Motor neuron (in vitro differentiated cells): Measurements from ENCODE around the gene TMEM91. TPM values are rescaled to one million over a fixed set of nuclear protein-coding genes. Genes with fewer than 3 reads are reported as not detected.
A peak's percentile ranks its signal among the peaks of the same experiment; 100 is the strongest.

ENCODE experiments used
- ATAC-seq, 8 experiments: fragments of 200-7000 bp; cut with Tn5 transposase; replicated peaks in 6 of 8; 2 replicates each; pipeline ENCODE4 v1.8.0; 2021; ENCODE audit warnings: mild to moderate bottlenecking in 8 of 8, moderate library complexity in 8 of 8
- H3K27ac ChIP-seq, 2 donors: fragments of 250-450 bp; sonication (Bioruptor Pico); 2 replicates each; pipeline ENCODE4 v1.9.0; 2021; ENCODE audit warnings: antibody characterized with exemption in 2 of 2, mild to moderate bottlenecking in 2 of 2, moderate library complexity in 1 of 2
- H3K4me1 ChIP-seq, 2 donors: fragments of 250-450 bp; sonication (Bioruptor Pico); replicated peaks in 1 of 2; 2 replicates each; pipeline ENCODE4 v1.6.1; 2021; ENCODE audit warnings: antibody characterized with exemption in 2 of 2, mild to moderate bottlenecking in 2 of 2, moderate library complexity in 1 of 2
- H3K4me3 ChIP-seq, 5 donors: fragments of 250-450 bp; sonication (Bioruptor Pico); 2 replicates each; pipeline ENCODE4 v1.9.0; 2021; ENCODE audit warnings: antibody characterized with exemption in 5 of 5, mild to moderate bottlenecking in 5 of 5, moderate library complexity in 4 of 5
- whole genome bisulfite sequencing, 10 experiments: fragments of 450-650 bp; shearing (Covaris generic); methylation state at CpG; one replicate each; pipeline ENCODE4 v1.0.0; 2022; 5-methylcytosine and 5-hydroxymethylcytosine counted together
- in situ Hi-C, 9 experiments: fragments of 400-800 bp; cut with MboI; loops; one replicate each; pipeline ENCODE4 v1.15.0; 2021; ENCODE audit warnings: low sequenced_read_pairs in 9 of 9, low pct_unique_long_range_greater_than_20kb in 2 of 9; ENCODE audit not compliant: unreplicated experiment in 9 of 9
- total RNA-seq, 8 experiments: library from RNA; unstranded; fragments of 300-600 nt; gene quantifications; 2 replicates each; pipeline versions ENCODE4 v1.2.3 to v1.2.4, GENCODE V29; 2022

The TMEM91 gene
- total RNA-seq, 8 experiments from 2014 or later: 4.8 to 17.6 (median 6.4) TPM

DNA sequence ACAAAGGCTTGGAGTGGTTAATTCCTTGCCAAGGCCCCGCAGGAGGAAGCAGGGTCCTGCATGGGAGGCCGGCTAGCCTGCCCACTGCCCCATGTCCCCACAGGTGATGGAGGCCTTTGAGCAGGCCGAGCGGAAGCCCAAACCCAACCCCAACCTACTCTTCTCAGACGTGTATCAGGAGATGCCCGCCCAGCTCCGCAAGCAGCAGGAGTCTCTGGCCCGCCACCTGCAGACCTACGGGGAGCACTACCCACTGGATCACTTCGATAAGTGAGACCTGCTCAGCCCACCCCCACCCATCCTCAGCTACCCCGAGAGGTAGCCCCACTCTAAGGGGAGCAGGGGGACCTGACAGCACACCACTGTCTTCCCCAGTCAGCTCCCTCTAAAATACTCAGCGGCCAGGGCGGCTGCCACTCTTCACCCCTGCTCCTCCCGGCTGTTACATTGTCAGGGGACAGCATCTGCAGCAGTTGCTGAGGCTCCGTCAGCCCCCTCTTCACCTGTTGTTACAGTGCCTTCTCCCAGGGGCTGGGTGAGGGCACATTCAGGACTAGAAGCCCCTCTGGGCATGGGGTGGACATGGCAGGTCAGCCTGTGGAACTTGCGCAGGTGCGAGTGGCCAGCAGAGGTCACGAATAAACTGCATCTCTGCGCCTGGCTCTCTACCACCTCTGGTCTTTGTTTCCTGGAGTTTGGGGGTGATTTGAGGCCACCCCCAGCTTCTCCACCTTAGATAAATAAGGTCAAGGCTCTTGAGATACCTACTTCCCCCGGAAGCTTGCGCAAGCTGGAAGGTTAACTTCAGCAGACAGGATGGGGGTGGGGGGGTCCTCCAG is 48.2 kb downstream of the TMEM91 start:
- in situ Hi-C loops: loop anchor here in 1 of 9 experiments (25.0 kb wide), 1 partner anchor 138 kb away; no protein-coding TSS in a partner anchor
- no peak for ATAC-seq
- no peak overlapping the region for H3K27ac ChIP-seq
- H3K4me3 ChIP-seq: no peak overlapping the region
- 90 to 100% (median 95%) methylated on average over 1 to 5 of the region's 21 CpGs; no CpG with 5 or more reads in 4 of the 10 experiments for WGBS, 10 experiments
- peaks cover 19 to 23% of the 10 kb centered on the region in 2 donors for H3K4me1 ChIP-seq

GRCh38 chr19:41425174-41426115 is 49.1 kb downstream of the TMEM91 start:
- ATAC-seq: no peak
- 100% methylated on average over 1 to 4 of the region's 28 CpGs; no CpG with 5 or more reads in 7 of the 10 experiments for WGBS, 10 experiments
- in situ Hi-C loops: loop anchor here in 1 of 9 experiments (25.0 kb wide), 1 partner anchor 137 kb away; no protein-coding TSS in a partner anchor

DNA sequence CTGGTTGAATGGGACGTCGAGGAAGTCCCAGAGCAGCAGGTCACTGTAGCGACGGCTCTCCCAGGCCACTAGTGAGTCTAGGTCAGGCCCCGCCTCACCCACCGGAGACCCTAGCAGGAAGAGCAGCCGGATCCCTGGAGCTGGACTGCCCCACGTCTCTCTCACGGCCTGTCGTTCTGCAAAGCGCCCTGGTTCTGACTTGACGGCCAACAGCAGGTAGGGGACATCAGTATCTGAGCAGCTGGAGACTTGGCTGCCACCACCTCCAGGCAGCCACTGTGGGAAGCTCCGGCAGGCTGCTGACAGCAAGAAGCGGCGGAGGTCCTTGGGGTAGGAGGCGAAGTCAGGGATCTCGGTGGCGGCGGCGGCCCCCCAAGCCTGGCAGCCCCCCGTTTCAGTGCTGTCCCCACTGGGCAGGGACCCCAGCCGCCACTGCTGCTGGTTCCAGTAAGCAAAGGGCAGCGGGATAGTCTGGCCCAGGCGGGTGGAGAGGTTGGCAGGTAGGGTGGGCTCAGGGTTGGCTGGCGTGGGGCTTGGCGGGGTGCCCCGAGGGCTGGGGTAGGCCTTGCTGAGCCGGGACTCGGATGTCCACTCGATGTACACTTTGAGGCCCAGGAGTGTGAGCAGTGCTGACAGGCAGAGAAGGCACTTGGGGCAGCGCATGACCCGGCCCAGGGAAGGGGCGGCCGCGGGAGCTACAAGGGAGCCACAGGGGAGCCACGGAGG is 49.9 kb downstream of the TMEM91 start:
- Histone ChIP-seq H3K27ac (peak overlapping the region in 1 of 2 donors; percentile 85), H3K4me3 (peak overlapping the region in 1 of 5 donors; percentile 40), H3K4me1 (peaks cover 19 to 23% of the 10 kb centered on the region in 2 donors)
- ATAC-seq: no peak
- in situ Hi-C loops: loop anchor here in 1 of 9 experiments (25.0 kb wide), 1 partner anchor 136 kb away; no protein-coding TSS in a partner anchor
- 81 to 100% (median 95%) methylated on average over 2 to 5 of the region's 36 CpGs; no CpG with 5 or more reads in 6 of the 10 experiments for WGBS, 10 experiments

More at GRCh38 chr19:41425174-41426115, 49.1 kb downstream of the TMEM91 start:
- Histone ChIP-seq H3K4me1 (peaks cover 19 to 23% of the 10 kb centered on the region in 2 donors), H3K27ac (no peak overlapping the region), H3K4me3 (no peak overlapping the region)

GRCh38 chr19:41426952-41427646 is 50.8 kb downstream of the TMEM91 start, which contains the start of gene B3GNT8:
Gene B3GNT8 (minus strand): TSS chr19:41427374. CDS start chr19:41426778, 596 bp downstream.
- Histone ChIP-seq H3K4me1 (peaks cover 19 to 23% of the 10 kb centered on the region in 2 donors), H3K4me3 (peak within 1 kb of the TSS in 4 of 5 donors; percentile 18 to 40 (median 24)), H3K27ac (peak within 1 kb of the TSS; percentile 66 to 85)
- peak; percentile 86 to 95 (median 94) for ATAC-seq
- in situ Hi-C loops: loop anchor here in 1 of 9 experiments (25.0 kb wide), 1 partner anchor 135 kb away; no protein-coding TSS in a partner anchor
- WGBS, 10 experiments: 0 to 34% (median 26%) methylated on average over 1 to 3 of the region's 19 CpGs; no CpG with 5 or more reads in 7 of the 10 experiments

DNA sequence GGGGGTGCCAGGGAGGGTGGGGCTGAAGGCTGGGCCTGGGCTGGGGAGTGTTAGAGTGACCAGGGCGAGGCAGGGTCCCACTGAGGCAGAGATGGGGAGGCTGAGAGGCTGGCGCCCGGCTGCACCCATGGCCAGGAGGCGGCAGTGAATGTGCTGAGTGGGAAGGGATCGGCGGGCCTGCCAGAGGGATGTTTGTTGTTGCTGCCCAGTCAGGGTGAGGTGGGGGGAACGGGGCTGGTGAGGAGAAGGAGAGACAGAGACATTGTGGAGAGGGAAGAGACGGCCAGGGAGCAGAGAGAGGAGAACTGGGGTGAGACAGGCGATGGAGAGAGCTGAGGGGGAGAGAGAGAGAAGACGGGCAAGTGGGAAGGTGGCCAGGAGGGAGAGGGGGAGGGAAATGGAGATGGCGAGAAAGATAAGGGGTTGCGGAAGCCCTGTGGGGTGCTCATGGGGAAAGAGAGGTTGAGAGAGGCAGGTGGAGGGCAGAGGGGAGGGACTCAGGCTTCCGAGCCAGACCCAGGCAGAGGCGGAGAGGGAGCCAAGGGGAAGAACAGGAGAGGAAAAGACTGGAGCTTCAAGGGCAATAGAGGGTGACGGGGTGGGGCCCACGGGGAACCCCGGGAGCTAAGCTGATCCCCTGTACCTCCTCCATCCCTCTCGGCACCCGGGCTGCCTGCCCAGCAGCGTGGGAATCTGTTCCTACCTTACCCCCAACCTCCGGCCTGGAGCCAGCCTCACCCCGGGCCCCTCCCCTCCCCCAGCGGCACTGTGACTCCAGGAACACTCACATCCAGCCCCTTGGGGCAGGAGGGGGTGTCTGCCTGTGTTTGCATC is 51.5 kb downstream of the TMEM91 start:
- in situ Hi-C loops: loop anchor here in 1 of 9 experiments (25.0 kb wide), 1 partner anchor 134 kb away; no protein-coding TSS in a partner anchor
- peak overlapping the region in 3 of 5 donors; percentile 23 to 40 (median 26) for H3K4me3 ChIP-seq
- peaks cover 19 to 23% of the 10 kb centered on the region in 2 donors for H3K4me1 ChIP-seq
- 0 to 71% (median 8%) methylated on average over 1 to 6 of the region's 23 CpGs; no CpG with 5 or more reads in 5 of the 10 experiments for WGBS, 10 experiments
- peak overlapping the region; percentile 49 to 85 for H3K27ac ChIP-seq
- ATAC-seq: peak; percentile 41 to 68 (median 62)

GRCh38 chr19:41428481-41428859 is 52.1 kb downstream of the TMEM91 start:
- WGBS, 10 experiments: no CpG with 5 or more reads among the region's 1 CpG

GRCh38 chr19:41430922-41431321 is 54.6 kb downstream of the TMEM91 start:
- Histone ChIP-seq H3K27ac (no peak overlapping the region), H3K4me1 (peaks cover 19 to 23% of the 10 kb centered on the region in 2 donors), H3K4me3 (no peak overlapping the region)
- ATAC-seq: no peak
- in situ Hi-C loops: loop anchor here in 1 of 9 experiments (25.0 kb wide), 1 partner anchor 131 kb away; no protein-coding TSS in a partner anchor
- 88 to 100% (median 100%) methylated on average over 1 to 5 of the region's 6 CpGs; no CpG with 5 or more reads in 7 of the 10 experiments for whole genome bisulfite sequencing, 10 experiments

More at GRCh38 chr19:41428481-41428859, 52.1 kb downstream of the TMEM91 start:
- peaks cover 19 to 23% of the 10 kb centered on the region in 2 donors for H3K4me1 ChIP-seq
- in situ Hi-C loops: loop anchor here in 1 of 9 experiments (25.0 kb wide), 1 partner anchor 134 kb away; no protein-coding TSS in a partner anchor
- ATAC-seq: no peak
- peak overlapping the region; percentile 49 to 85 for H3K27ac ChIP-seq
- H3K4me3 ChIP-seq: no peak overlapping the region

GRCh38 chr19:41431426-41432386 is 55.4 kb downstream of the TMEM91 start:
- ATAC-seq: no peak
- no peak overlapping the region for H3K27ac ChIP-seq
- in situ Hi-C loops: loop anchor here in 1 of 9 experiments (25.0 kb wide), 1 partner anchor 131 kb away; no protein-coding TSS in a partner anchor

DNA sequence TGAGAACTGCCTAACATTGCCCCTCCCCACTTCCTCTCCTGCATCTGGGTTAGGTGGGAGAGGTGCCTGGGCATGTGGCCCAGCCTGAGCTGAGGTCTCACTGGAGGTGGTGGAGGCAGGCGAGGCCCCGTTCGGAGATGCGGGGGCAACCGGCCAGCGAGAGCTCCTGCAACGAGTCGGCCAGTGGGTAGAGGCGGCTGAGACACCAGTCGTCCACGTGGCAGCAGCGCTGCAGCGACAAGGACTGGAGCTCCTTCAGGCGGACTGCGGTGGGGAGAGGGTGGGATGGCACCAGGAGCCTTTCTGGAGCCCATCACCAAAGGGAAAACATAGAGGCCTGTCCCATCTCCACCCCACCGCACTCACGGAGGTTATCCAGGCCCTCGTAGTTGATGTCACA is 56.8 kb downstream of the TMEM91 start:
- ATAC-seq: no peak
- Histone ChIP-seq H3K4me1 (peaks cover 5 to 6% of the 10 kb centered on the region in 2 donors), H3K4me3 (no peak overlapping the region), H3K27ac (no peak overlapping the region)
- WGBS, 10 experiments: 86% methylated on average over 8 of the region's 18 CpGs; no CpG with 5 or more reads in 9 of the 10 experiments
- in situ Hi-C loops: loop anchor here in 1 of 9 experiments (25.0 kb wide), 1 partner anchor 129 kb away; no protein-coding TSS in a partner anchor

More at GRCh38 chr19:41431426-41432386, 55.4 kb downstream of the TMEM91 start:
- Histone ChIP-seq H3K4me1 (peaks cover 18 to 19% of the 10 kb centered on the region in 2 donors), H3K4me3 (no peak overlapping the region)
- WGBS, 10 experiments: 79 to 95% (median 81%) methylated on average over 1 to 5 of the region's 23 CpGs; no CpG with 5 or more reads in 4 of the 10 experiments
